ENCODE measurements around the gene HELLS. TPM values are rescaled to one million over a fixed set of nuclear protein-coding genes. Genes with fewer than 3 reads are reported as not detected.

The HELLS gene
- total RNA-seq, 1 experiment from 2014 or later = 24.3 TPM

DNA sequence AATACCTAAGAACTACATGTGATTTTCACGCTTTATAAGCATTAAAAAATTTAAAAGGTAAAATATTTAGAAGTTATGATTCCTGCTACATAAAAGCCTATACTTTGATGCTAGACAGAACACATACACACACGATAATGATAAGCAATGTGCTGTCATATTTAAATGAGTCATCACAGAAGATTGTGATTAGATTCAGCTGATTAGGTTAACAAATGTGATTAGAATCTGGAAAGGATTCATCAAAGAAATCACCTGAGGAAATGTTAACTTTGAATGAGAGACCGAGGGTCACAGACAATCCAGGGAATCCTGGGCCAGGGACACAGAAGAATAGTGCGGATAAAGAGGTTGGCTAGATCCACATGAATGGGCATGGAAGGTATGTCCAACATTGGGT is 95.9 kb downstream of the HELLS start:
- DNase-seq (ENCODE audit: low read depth, low spot score) = no peak
- in situ Hi-C loops (cut with HindIII; ENCODE audit: low pct_unique_long_range_greater_than_20kb, low sequenced_read_pairs) = no loop called here

- in situ Hi-C loops (cut with HindIII; ENCODE audit: low pct_unique_long_range_greater_than_20kb, low sequenced_read_pairs) = no loop called here
- DNase-seq (ENCODE audit: low read depth, low spot score) = no peak
Observed at GRCh38 chr10:94644352-94644751, 98.8 kb downstream of the HELLS start.

DNA sequence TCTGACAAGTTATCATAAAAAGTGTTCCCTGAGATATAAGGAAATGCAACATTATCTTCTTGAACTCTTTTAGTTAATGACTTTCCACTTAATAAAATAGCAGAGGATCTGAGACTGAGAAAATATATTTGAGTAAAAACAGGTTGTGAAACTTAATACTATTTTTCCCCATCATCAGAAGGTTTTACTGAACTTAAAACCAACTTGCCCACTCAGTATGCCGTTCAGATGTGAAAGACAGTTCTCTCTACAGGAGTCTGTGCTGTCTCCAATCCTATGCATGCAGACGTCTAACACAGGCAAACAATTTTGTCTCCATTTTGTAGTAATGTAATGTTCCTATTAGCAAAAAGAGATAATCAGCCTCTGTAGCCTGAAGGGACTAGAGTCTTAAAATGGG is 99.7 kb downstream of the HELLS start:
- in situ Hi-C loops (cut with HindIII; ENCODE audit: low pct_unique_long_range_greater_than_20kb, low sequenced_read_pairs) = no loop called here
- DNase-seq (ENCODE audit: low read depth, low spot score) = no peak

Other genes starting within 250 kb of the HELLS start
- gene NOC3L, start 182.8 kb upstream of the HELLS start, total RNA-seq (2014; rRNA removed; shearing (Covaris generic)) = 37.5 and 42.6 TPM in 2 replicates
- gene TBC1D12, start 143.2 kb upstream of the HELLS start, total RNA-seq (2014; rRNA removed; shearing (Covaris generic)) = 9.6 TPM in 2 replicates
- gene CYP2C18, start 137.9 kb downstream of the HELLS start, total RNA-seq (2014; rRNA removed; shearing (Covaris generic)) = not detected in 2 replicates
- not detected in 2 replicates for gene CYP2C19, start 216.9 kb downstream of the HELLS start, total RNA-seq (2014; rRNA removed; shearing (Covaris generic))